Ovary (tissue), 9 donors: ENCODE measurements around the gene GALR2. TPM values are rescaled to one million over a fixed set of nuclear protein-coding genes. Genes with fewer than 3 reads are reported as not detected.

Source experiments
- DNase-seq, 5 donors: peaks; one replicate each; pipeline ENCODE4 v3.0.0-alpha.2; 2019 to 2020
- H3K27ac ChIP-seq, 2 donors: fragments of 200-600 bp; one replicate each; pipeline versions ENCODE4 v1.5.1 to v1.8.0; 2019 to 2022
- H3K27me3 ChIP-seq: fragments of 200-600 bp; one replicate; pipeline ENCODE4 v1.8.0; 2022
- H3K36me3 ChIP-seq: fragments of 200-600 bp; sonication (generic); one replicate; pipeline ENCODE4 v1.5.1; 2019
- H3K4me1 ChIP-seq: one replicate; pipeline ENCODE4 v1.8.1; 2013; ENCODE audit warnings: mild to moderate bottlenecking, moderate library complexity; ENCODE audit not compliant: insufficient read depth
- H3K4me3 ChIP-seq: fragments of 200-600 bp; sonication (generic); one replicate; pipeline ENCODE4 v1.5.1; 2017
- H3K9me3 ChIP-seq, 2 donors: fragments of 200-600 bp in 1 of 2; sonication (generic) in 1 of 2; one replicate each; pipeline versions ENCODE4 v1.5.1 to v1.8.1; 2013 to 2019; ENCODE audit warnings: mild to moderate bottlenecking in 1 of 2, moderate library complexity in 1 of 2
- CTCF ChIP-seq, 3 donors: fragments of 450-650 bp in 2 of 3; fragments of 200-600 bp in 1 of 3; IDR thresholded peaks; one replicate each; pipeline versions ENCODE4 v1.5.1 to v1.8.0; 2016 to 2022; ENCODE audit warnings: antibody characterized with exemption in 3 of 3, mild to moderate bottlenecking in 1 of 3
- EP300 ChIP-seq: sonication (generic); formaldehyde crosslinking; IDR thresholded peaks from one replicate; pipeline ENCODE4 v1.6.1; 2017; ENCODE audit warnings: antibody characterized with exemption
- POLR2A ChIP-seq: fragments of 450-650 bp; IDR thresholded peaks from one replicate; pipeline ENCODE4 v1.6.1; 2017; ENCODE audit warnings: antibody characterized with exemption, mild to moderate bottlenecking, moderate library complexity
- WGBS, 3 donors: extraction: QIAGEN DNeasy Blood & Tissue Kit in 1 of 3; methylation state at CpG; one replicate each; pipeline versions ENCODE4 v1.1.5 to v1.1.7; 2013 to 2017; 5-methylcytosine and 5-hydroxymethylcytosine counted together
- intact Hi-C, 4 donors: fragments of 100-400 bp; cut with DNase I; formaldehyde crosslinking; loops; one replicate each; pipeline versions ENCODE4 v1.11.0 to v1.15.1; 2022 to 2023
- polyA plus RNA-seq, 2 donors: library from polyadenylated mRNA; stranded (reverse); fragments of 200-250 nt in 1 of 2; fragments of 350-450 nt in 1 of 2; fragmentation: Illumina TruSeq in 1 of 2; extraction: RNeasy Lipid Tissue Mini Kit (QIAGEN cat#74804) in 1 of 2; gene quantifications; one replicate each; pipeline ENCODE4 v1.2.3, GENCODE V29; 2013 to 2014
- total RNA-seq, 7 donors: library from RNA; depleted of rRNA in 2 of 7; stranded (reverse); fragments of >200 nt in 2 of 7; fragmentation: NEBNext Ultra II Directional in 3 of 7; extraction: Animal tissue kit (Norgen Biotek cat#: 25700) in 3 of 7; gene quantifications; one replicate each; pipeline versions ENCODE4 v1.1.0 to v1.2.4, GENCODE V29; 2016 to 2023
- donor health status: DM: no; HTN: no; CAD: no; lungs with moderate emphysema.
- donor health status: DM: no; HTN: no; CAD: no.
- donor health status: Bipolar disorder and iron deficiency.
- donor health status: DM: yes; HTN: yes; CAD: no.
- donor health status: DM: no; HTN: no; CAD: no.
- donor health status: DM: yes; HTN: yes; CAD: no.

The GALR2 gene
- total and polyA plus RNA-seq, 9 donors: 0.34 TPM; not detected in 8

GRCh38 chr17:76081295-76082210, 7.0 kb downstream of the GALR2 start:
- intact Hi-C loops: no loop called here
- no peaks in the 10 kb centered on the region for H3K27me3 ChIP-seq
- H3K36me3 ChIP-seq: no peaks in the 10 kb centered on the region
- no peak overlapping the region for H3K27ac ChIP-seq
- TF ChIP-seq POLR2A (no peak), CTCF (IDR thresholded peaks at IDR 0.05) (no peak), EP300 (no peak)
- no peak overlapping the region for H3K4me3 ChIP-seq
- DNase-seq: no peak
- WGBS, 3 donors: 37 to 69% (median 42%) methylated on average over 20 to 27 of the region's 27 CpGs
- peaks cover 13% of the 10 kb centered on the region for H3K4me1 ChIP-seq
- no peaks in the 10 kb centered on the region for H3K9me3 ChIP-seq

GRCh38 chr17:76082326-76083251, 8.0 kb downstream of the GALR2 start:
- WGBS, 3 donors: 74 to 77% (median 76%) methylated on average over 20 of the region's 20 CpGs
- no peaks in the 10 kb centered on the region for H3K27me3 ChIP-seq
- H3K9me3 ChIP-seq: no peaks in the 10 kb centered on the region
- no peak overlapping the region for H3K4me3 ChIP-seq
- H3K27ac ChIP-seq: no peak overlapping the region
- TF ChIP-seq EP300: no peak
- no peak for TF ChIP-seq POLR2A
- no peak for TF ChIP-seq CTCF (IDR thresholded peaks at IDR 0.05)
- H3K4me1 ChIP-seq: peaks cover 13% of the 10 kb centered on the region
- no peak for DNase-seq
- intact Hi-C loops: no loop called here
- H3K36me3 ChIP-seq: no peaks in the 10 kb centered on the region

GRCh38 chr17:76083536-76084182, 9.1 kb downstream of the GALR2 start:
- no peaks in the 10 kb centered on the region for H3K27me3 ChIP-seq
- H3K27ac ChIP-seq: no peak overlapping the region
- TF ChIP-seq CTCF (IDR thresholded peaks at IDR 0.05): no peak
- no peak for TF ChIP-seq POLR2A
- no peak for TF ChIP-seq EP300
- no peaks in the 10 kb centered on the region for H3K9me3 ChIP-seq
- DNase-seq: no peak
- no peaks in the 10 kb centered on the region for H3K36me3 ChIP-seq
- no peak overlapping the region for H3K4me3 ChIP-seq
- intact Hi-C loops: no loop called here
- WGBS, 3 donors: 73 to 79% (median 74%) methylated on average over 14 to 15 of the region's 15 CpGs
- peaks cover 13% of the 10 kb centered on the region for H3K4me1 ChIP-seq
